Measurements from ENCODE around the gene LDB2.

DNA sequence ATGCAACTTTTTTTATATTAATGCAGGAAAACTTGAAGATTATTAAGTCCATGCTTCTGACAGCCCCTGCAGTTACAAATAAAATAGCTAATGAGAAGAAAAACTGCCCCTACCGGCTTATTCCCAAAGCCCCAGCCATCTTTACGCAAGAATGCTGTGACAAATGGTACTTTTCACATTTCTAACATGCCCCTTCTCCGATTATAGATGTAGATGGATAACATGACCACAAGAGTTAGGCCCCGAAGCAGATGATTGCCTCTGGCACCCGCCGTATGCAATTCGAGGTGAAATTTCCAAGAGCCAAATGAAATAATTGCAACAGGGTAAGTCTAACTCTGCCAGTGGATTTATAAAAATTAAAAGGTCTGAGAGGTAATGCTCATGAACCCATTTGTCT lies 352.8 kb downstream of the LDB2 start:
- no peak for TF ChIP-seq EZH2phosphoT487 (IDR thresholded peaks at IDR 0.05; ENCODE audit: borderline replicate concordance)
- TF ChIP-seq, protein P1, sequence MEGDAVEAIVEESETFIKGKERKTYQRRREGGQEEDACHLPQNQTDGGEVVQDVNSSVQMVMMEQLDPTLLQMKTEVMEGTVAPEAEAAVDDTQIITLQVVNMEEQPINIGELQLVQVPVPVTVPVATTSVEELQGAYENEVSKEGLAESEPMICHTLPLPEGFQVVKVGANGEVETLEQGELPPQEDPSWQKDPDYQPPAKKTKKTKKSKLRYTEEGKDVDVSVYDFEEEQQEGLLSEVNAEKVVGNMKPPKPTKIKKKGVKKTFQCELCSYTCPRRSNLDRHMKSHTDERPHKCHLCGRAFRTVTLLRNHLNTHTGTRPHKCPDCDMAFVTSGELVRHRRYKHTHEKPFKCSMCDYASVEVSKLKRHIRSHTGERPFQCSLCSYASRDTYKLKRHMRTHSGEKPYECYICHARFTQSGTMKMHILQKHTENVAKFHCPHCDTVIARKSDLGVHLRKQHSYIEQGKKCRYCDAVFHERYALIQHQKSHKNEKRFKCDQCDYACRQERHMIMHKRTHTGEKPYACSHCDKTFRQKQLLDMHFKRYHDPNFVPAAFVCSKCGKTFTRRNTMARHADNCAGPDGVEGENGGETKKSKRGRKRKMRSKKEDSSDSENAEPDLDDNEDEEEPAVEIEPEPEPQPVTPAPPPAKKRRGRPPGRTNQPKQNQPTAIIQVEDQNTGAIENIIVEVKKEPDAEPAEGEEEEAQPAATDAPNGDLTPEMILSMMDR (conservative IDR thresholded peaks at IDR 0.05; ENCODE audit: low read length), result no peak

All from Loucy (cell line).